ENCODE measurements around the gene APLP2. TPM values are rescaled to one million over a fixed set of nuclear protein-coding genes. Genes with fewer than 3 reads are reported as not detected.

APLP2 gene
- total and polyA plus RNA-seq, 2 of the 13 experiments (the other 11 are each of a cell fraction or from before 2014, with no cell fraction given): 315 to 594 TPM

DNA sequence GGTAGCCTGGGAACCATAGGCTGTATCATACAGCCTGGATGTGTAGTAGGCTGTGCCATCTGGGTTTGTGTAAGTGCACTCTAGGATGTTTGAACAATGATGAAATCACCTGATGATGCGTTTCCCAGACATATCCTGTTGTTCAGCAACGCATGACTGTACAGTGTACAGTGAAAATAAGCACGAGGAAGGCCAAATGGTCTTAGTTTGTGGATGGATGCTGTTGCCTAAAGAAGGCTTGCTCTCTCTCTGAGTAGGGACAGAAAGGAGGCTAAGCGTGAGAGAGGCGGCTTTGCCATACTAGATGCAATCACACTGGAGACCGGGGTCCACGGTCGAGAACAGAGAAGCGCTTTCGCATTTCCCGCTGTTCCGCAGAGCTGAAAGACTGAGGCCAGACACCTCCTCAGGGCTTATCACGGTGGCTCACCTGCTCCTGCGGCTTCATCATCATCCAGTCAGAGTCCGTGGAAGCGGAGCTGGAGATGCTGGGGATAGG, 27.6 kb upstream of the APLP2 start (continued):
- TF ChIP-seq, protein P1, sequence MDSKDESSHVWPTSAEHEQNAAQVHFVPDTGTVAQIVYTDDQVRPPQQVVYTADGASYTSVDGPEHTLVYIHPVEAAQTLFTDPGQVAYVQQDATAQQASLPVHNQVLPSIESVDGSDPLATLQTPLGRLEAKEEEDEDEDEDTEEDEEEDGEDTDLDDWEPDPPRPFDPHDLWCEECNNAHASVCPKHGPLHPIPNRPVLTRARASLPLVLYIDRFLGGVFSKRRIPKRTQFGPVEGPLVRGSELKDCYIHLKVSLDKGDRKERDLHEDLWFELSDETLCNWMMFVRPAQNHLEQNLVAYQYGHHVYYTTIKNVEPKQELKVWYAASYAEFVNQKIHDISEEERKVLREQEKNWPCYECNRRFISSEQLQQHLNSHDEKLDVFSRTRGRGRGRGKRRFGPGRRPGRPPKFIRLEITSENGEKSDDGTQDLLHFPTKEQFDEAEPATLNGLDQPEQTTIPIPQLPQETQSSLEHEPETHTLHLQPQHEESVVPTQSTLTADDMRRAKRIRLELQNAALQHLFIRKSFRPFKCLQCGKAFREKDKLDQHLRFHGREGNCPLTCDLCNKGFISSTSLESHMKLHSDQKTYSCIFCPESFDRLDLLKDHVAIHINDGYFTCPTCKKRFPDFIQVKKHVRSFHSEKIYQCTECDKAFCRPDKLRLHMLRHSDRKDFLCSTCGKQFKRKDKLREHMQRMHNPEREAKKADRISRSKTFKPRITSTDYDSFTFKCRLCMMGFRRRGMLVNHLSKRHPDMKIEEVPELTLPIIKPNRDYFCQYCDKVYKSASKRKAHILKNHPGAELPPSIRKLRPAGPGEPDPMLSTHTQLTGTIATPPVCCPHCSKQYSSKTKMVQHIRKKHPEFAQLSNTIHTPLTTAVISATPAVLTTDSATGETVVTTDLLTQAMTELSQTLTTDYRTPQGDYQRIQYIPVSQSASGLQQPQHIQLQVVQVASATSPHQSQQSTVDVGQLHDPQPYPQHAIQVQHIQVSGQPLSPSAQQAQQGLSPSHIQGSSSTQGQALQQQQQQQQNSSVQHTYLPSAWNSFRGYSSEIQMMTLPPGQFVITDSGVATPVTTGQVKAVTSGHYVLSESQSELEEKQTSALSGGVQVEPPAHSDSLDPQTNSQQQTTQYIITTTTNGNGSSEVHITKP (CRISPR knock-in tag; IDR thresholded peaks at IDR 0.05; ENCODE audit: low read depth): peak; percentile 84
- no peak for TF ChIP-seq KMT2A (CRISPR knock-in tag; IDR thresholded peaks at IDR 0.05)
- TF ChIP-seq HNF4G (IDR thresholded peaks at IDR 0.05; ENCODE audit: borderline replicate concordance, low read depth, low read length): no peak
- no peak for TF ChIP-seq HNF4G (CRISPR knock-in tag; IDR thresholded peaks at IDR 0.05; ENCODE audit: borderline replicate concordance, low read depth)
- no peak for TF ChIP-seq HDAC1 (CRISPR knock-in tag; IDR thresholded peaks at IDR 0.05)
- TF ChIP-seq SOX6 (IDR thresholded peaks at IDR 0.05): no peak
- peak; percentile 55 for TF ChIP-seq SOX6 (CRISPR knock-in tag; IDR thresholded peaks at IDR 0.05)
- no peak for TF ChIP-seq SP1 (IDR thresholded peaks at IDR 0.05)
- no peak for TF ChIP-seq SP1 (CRISPR knock-in tag; IDR thresholded peaks at IDR 0.05)
- no peak for TF ChIP-seq ZFP36 (IDR thresholded peaks at IDR 0.05; ENCODE audit: borderline replicate concordance, low read depth, low read length, partially characterized antibody)
- TF ChIP-seq EED (CRISPR knock-in tag; IDR thresholded peaks at IDR 0.05): no peak
- TF ChIP-seq GABPB1 (CRISPR knock-in tag; IDR thresholded peaks at IDR 0.05): peak; percentile 39; the same call in 1 of the 2 replicates
- TF ChIP-seq, protein P2, sequence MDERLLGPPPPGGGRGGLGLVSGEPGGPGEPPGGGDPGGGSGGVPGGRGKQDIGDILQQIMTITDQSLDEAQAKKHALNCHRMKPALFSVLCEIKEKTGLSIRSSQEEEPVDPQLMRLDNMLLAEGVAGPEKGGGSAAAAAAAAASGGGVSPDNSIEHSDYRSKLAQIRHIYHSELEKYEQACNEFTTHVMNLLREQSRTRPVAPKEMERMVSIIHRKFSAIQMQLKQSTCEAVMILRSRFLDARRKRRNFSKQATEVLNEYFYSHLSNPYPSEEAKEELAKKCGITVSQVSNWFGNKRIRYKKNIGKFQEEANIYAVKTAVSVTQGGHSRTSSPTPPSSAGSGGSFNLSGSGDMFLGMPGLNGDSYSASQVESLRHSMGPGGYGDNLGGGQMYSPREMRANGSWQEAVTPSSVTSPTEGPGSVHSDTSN (CRISPR knock-in tag; IDR thresholded peaks at IDR 0.05): no peak

Data from HepG2 (cell line).